Lower lobe of right lung (tissue), 2 donors: ENCODE measurements around the gene LRRC4. TPM values are rescaled to one million over a fixed set of nuclear protein-coding genes. Genes with fewer than 3 reads are reported as not detected.

Experiments used
- ATAC-seq, 2 donors: fragments of 200-7000 bp; cut with Tn5 transposase; one replicate each; pipeline ENCODE4 v1.9.1; 2020 to 2022; ENCODE audit warnings: mild to moderate bottlenecking in 2 of 2, moderate library complexity in 2 of 2
- DNase-seq: peaks from one replicate; pipeline ENCODE4 v3.0.0-alpha.2; 2020
- H3K27ac ChIP-seq: fragments of 200-600 bp; one replicate; pipeline ENCODE4 v1.8.0; 2022
- H3K27me3 ChIP-seq: fragments of 200-600 bp; one replicate; pipeline ENCODE4 v1.8.0; 2022; ENCODE audit warnings: low read depth
- H3K36me3 ChIP-seq: fragments of 200-600 bp; one replicate; pipeline ENCODE4 v1.8.0; 2022; ENCODE audit warnings: mild to moderate bottlenecking
- H3K4me1 ChIP-seq: fragments of 200-600 bp; one replicate; pipeline ENCODE4 v1.8.0; 2022
- H3K4me3 ChIP-seq: fragments of 200-600 bp; one replicate; pipeline ENCODE4 v1.8.0; 2022; ENCODE audit warnings: mild to moderate bottlenecking
- H3K9me3 ChIP-seq: fragments of 200-600 bp; one replicate; pipeline ENCODE4 v1.8.0; 2022
- intact Hi-C: fragments of 100-400 bp; cut with DNase I; formaldehyde crosslinking; loops from one replicate; pipeline ENCODE4 v1.11.0; 2022
- total RNA-seq: library from RNA; stranded (reverse); fragmentation: NEBNext Ultra II Directional; extraction: Animal tissue kit (Norgen Biotek cat#: 25700); gene quantifications from one replicate; pipeline ENCODE4 v1.2.1, GENCODE V29; 2021
- TF ChIP-seq, protein P1 (sequence below): fragments of 200-600 bp; IDR thresholded peaks from one replicate; pipeline ENCODE4 v1.8.0; 2022; ENCODE audit warnings: antibody characterized with exemption, mild to moderate bottlenecking
- donor health status: DM: no; HTN: yes; CAD: no; lungs with severe emphysema.

LRRC4 gene
- total RNA-seq, 1 donor from 2014 or later: 12.8 TPM

DNA sequence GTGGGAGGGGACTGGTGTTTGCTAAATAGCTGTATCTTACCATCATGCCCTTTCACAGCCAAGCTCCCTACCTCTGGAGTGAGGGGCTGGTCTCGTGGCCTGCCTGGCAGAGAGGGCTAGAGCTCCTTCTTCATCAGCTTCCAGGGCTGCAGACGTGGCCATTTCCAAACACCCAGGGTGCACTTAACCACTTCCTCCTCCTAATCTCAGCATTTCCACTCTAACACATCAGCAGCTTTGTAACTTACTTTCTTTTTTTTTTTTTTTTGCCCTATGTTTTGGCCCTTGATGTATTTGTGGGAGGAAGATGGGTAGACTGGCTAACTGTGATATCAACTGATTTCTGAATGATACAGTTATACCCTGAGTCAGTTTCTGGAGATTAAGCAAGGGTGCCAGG lies 27.4 kb downstream of the LRRC4 start:
- H3K27ac ChIP-seq: no peak overlapping the region
- H3K9me3 ChIP-seq: no peaks in the 10 kb centered on the region
- no peak overlapping the region for H3K4me3 ChIP-seq
- H3K27me3 ChIP-seq: no peaks in the 10 kb centered on the region
- intact Hi-C loops: no loop called here
- ATAC-seq (peak in 1 of 2 donors; percentile 46), DNase-seq (no peak)
- peaks cover 4% of the 10 kb centered on the region for H3K36me3 ChIP-seq
- TF ChIP-seq, protein P1, sequence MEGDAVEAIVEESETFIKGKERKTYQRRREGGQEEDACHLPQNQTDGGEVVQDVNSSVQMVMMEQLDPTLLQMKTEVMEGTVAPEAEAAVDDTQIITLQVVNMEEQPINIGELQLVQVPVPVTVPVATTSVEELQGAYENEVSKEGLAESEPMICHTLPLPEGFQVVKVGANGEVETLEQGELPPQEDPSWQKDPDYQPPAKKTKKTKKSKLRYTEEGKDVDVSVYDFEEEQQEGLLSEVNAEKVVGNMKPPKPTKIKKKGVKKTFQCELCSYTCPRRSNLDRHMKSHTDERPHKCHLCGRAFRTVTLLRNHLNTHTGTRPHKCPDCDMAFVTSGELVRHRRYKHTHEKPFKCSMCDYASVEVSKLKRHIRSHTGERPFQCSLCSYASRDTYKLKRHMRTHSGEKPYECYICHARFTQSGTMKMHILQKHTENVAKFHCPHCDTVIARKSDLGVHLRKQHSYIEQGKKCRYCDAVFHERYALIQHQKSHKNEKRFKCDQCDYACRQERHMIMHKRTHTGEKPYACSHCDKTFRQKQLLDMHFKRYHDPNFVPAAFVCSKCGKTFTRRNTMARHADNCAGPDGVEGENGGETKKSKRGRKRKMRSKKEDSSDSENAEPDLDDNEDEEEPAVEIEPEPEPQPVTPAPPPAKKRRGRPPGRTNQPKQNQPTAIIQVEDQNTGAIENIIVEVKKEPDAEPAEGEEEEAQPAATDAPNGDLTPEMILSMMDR: no peak
- peaks cover 37% of the 10 kb centered on the region for H3K4me1 ChIP-seq

DNA sequence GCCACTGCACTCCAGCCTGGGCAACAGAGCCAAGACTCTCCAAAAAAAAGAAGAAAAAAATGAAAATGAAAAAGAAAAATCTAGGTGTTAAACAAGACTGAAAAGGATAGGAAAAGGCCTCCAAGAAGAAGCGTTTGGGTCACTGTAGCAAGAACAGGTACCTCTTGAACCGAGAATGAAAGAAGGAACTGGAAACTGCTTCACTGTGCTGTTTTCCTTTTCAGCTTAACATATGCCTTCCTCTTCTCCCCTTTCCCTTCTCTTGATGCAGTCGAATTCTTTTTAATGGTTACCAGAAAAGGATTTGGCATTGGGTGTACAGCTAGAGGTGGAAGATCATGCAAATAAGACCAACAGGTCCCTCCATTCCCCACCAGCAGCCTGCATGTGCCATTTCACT lies 28.1 kb downstream of the LRRC4 start:
- Histone ChIP-seq H3K27ac (no peak overlapping the region), H3K36me3 (peaks cover 4% of the 10 kb centered on the region), H3K4me1 (peaks cover 37% of the 10 kb centered on the region), H3K27me3 (no peaks in the 10 kb centered on the region), H3K9me3 (no peaks in the 10 kb centered on the region), H3K4me3 (no peak overlapping the region)
- DNase-seq (no peak), ATAC-seq (no peak)
- intact Hi-C loops: no loop called here
- TF ChIP-seq, protein P1: no peak

DNA sequence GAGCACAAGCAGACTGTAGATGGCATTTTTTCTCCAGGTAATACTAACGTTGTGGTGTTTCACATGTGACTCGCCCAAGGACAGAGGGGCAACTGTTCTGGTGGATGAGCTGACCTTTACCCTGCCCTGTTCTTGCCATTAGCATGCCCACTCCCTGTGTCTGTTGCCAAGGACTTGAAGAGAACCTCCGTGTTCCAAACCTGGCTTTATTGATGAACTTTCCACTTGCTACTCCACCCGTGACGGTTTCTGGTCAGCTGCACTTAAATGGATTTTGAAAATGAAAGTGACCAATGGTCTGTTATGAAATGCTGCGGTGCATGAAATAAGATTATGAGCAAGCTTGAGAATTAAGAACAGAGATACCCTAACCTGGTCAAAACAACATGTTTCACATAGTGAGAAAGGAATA lies 30.4 kb downstream of the LRRC4 start:
- DNase-seq (no peak), ATAC-seq (peak; percentile 29 to 39)
- Histone ChIP-seq H3K27me3 (no peaks in the 10 kb centered on the region), H3K9me3 (no peaks in the 10 kb centered on the region), H3K4me3 (peak overlapping the region; percentile 17), H3K4me1 (peaks cover 44% of the 10 kb centered on the region), H3K36me3 (no peaks in the 10 kb centered on the region), H3K27ac (peak overlapping the region; percentile 13)
- intact Hi-C loops: no loop called here
- TF ChIP-seq, protein P1: no peak

DNA sequence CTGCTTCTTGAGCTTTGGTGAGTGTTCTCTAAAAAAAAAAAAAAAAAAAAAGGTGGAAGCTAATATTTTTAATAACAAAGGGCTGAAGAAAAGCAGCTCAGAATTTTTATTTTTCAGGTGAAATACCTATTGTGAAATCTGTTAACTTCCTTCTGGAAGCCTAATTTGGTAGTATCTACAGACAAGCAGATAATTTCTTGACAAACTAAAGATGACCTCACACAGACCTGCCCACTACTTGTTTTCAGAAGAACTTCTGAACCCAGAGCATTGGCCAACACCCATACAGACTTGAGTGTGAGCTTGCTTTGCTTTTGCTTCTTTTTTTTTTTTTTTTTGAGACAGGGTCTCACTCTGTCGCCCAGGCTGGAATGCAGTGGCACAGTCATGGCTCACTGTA lies 31.2 kb downstream of the LRRC4 start:
- H3K36me3 ChIP-seq: no peaks in the 10 kb centered on the region
- TF ChIP-seq, protein P1: no peak
- no peak for DNase-seq
- no peaks in the 10 kb centered on the region for H3K9me3 ChIP-seq
- peaks cover 52% of the 10 kb centered on the region for H3K4me1 ChIP-seq
- H3K27me3 ChIP-seq: no peaks in the 10 kb centered on the region
- no peak overlapping the region for H3K27ac ChIP-seq
- ATAC-seq: peak; percentile 61 to 68
- H3K4me3 ChIP-seq: no peak overlapping the region
- intact Hi-C loops: no loop called here

DNA sequence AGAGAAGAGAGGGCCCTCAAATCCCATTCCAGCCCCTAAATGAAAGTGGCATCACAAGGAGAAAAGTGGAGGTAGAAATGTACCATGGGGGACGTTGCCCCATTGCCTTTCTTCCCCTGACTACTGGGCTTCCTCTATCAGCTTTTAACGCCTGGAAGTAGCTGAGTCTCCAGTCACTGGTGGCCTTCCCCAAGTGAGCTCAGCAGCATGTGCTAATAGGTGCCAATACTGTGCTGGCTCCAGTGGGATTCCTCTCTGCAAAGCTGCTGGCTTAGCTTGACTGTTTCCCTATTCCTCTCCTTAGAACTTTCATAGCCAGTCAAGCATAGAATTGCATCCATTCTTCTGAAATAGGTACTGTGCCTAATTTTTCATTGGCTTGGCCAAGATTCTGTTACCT lies 32.6 kb downstream of the LRRC4 start:
- H3K27me3 ChIP-seq: no peaks in the 10 kb centered on the region
- TF ChIP-seq, protein P1: no peak
- peaks cover 48% of the 10 kb centered on the region for H3K4me1 ChIP-seq
- DNase-seq (no peak), ATAC-seq (no peak)
- H3K4me3 ChIP-seq: no peak overlapping the region
- no peak overlapping the region for H3K27ac ChIP-seq
- intact Hi-C loops: no loop called here
- no peaks in the 10 kb centered on the region for H3K9me3 ChIP-seq
- H3K36me3 ChIP-seq: peaks cover 5% of the 10 kb centered on the region
